K562 (cell line): ENCODE data around the gene SKP2. TPM values are rescaled to one million over a fixed set of nuclear protein-coding genes. Genes with fewer than 3 reads are reported as not detected.

Experiments used
- DNMT1 ChIP-seq: fragments of 450-650 bp; IDR thresholded peaks from 2 replicates; pipeline ENCODE4 v1.6.1; 2016; ENCODE audit warnings: antibody characterized with exemption, mild to moderate bottlenecking
- ESRRB ChIP-seq: fragments of 250-450 bp; sonication (Bioruptor Pico); IDR thresholded peaks from 2 replicates; pipeline ENCODE4 v1.5.0; 2020; ENCODE audit warnings: mild to moderate bottlenecking, moderate library complexity, borderline replicate concordance
- IRF1 ChIP-seq: sonication (generic); formaldehyde crosslinking; IDR thresholded peaks from 2 replicates; pipeline ENCODE4 v1.8.0; 2022; ENCODE audit warnings: missing genetic modification reagents, mild to moderate bottlenecking, borderline replicate concordance
- KDM2B ChIP-seq: fragments of 250-450 bp; sonication (Bioruptor Pico); IDR thresholded peaks from 2 replicates; pipeline ENCODE4 v1.8.0; 2021; ENCODE audit warnings: mild to moderate bottlenecking, moderate library complexity
- MED1 ChIP-seq: sonication (generic); formaldehyde crosslinking; IDR thresholded peaks from 2 replicates; pipeline ENCODE4 v1.8.1; 2023; ENCODE audit warnings: missing genetic modification reagents, borderline replicate concordance
- ZNF444 ChIP-seq: fragments of 250-450 bp; sonication (Bioruptor Pico); IDR thresholded peaks from 2 replicates; pipeline ENCODE4 v1.4.0; 2020; ENCODE audit warnings: mild to moderate bottlenecking, moderate library complexity
- ZZZ3 ChIP-seq: fragments of 450-650 bp; IDR thresholded peaks from 2 replicates; pipeline ENCODE4 v1.6.1; 2016; ENCODE audit warnings: antibody characterized with exemption, mild to moderate bottlenecking, moderate library complexity
- polyA plus RNA-seq, 8 experiments: library from polyadenylated mRNA; depleted of rRNA in 4 of 8; stranded (reverse) in 5 of 8; unstranded in 3 of 8; fragments of >200 nt; fragmentation: Nextera tagmentation in 2 of 8; fragmentation: Illumina TruSeq in 1 of 8; extraction: Ambion mirVana in 2 of 8; extraction: Trizol in 1 of 8; gene quantifications; 2 replicates each; pipeline versions ENCODE4 v1.2.1 to v1.2.3, GENCODE V29; 2011 to 2014; ENCODE audit warnings: inconsistent platforms in 1 of 8, missing spikeins in 1 of 8
- total RNA-seq, 7 experiments: library from RNA; depleted of rRNA in 6 of 7; stranded (reverse); fragments of >200 nt in 6 of 7; fragmentation: Illumina TruSeq in 2 of 7; extraction: Trizol in 2 of 7; gene quantifications; 2 replicates each; pipeline versions ENCODE4 v1.2.1 to v1.2.3, GENCODE V29; 2011 to 2021; ENCODE audit warnings: low replicate concordance in 1 of 7
- TF ChIP-seq, protein P1 (sequence below): fragments of 450-650 bp; IDR thresholded peaks from 2 replicates; pipeline ENCODE4 v1.6.1; 2016; ENCODE audit warnings: low read depth
- TF ChIP-seq, protein P2 (sequence below): fragments of 450-650 bp; formaldehyde crosslinking; conservative IDR thresholded peaks from 2 replicates; pipeline ENCODE4 v1.4.0; 2022; ENCODE audit warnings: mild to moderate bottlenecking, missing genetic modification characterization
- TF ChIP-seq, protein P3 (sequence below): IDR thresholded peaks from 3 replicates; pipeline ENCODE4 v1.6.1; 2011; ENCODE audit warnings: borderline replicate concordance, mild to moderate bottlenecking, moderate library complexity; ENCODE audit not compliant: insufficient read length; ENCODE audit errors: extremely low read depth
- TF ChIP-seq, protein P4 (sequence below): fragments of 250-450 bp; sonication (Bioruptor Pico); IDR thresholded peaks from 2 replicates; pipeline ENCODE4 v1.8.0; 2022; ENCODE audit warnings: moderate library complexity, mild to moderate bottlenecking, inconsistent platforms

SKP2 gene
- total and polyA plus RNA-seq, 9 of the 15 experiments (the other 6 are each of a cell fraction or from before 2014, with no cell fraction given) = 30.0 to 97.5 (median 80.8) TPM

- TF ChIP-seq, protein P1, sequence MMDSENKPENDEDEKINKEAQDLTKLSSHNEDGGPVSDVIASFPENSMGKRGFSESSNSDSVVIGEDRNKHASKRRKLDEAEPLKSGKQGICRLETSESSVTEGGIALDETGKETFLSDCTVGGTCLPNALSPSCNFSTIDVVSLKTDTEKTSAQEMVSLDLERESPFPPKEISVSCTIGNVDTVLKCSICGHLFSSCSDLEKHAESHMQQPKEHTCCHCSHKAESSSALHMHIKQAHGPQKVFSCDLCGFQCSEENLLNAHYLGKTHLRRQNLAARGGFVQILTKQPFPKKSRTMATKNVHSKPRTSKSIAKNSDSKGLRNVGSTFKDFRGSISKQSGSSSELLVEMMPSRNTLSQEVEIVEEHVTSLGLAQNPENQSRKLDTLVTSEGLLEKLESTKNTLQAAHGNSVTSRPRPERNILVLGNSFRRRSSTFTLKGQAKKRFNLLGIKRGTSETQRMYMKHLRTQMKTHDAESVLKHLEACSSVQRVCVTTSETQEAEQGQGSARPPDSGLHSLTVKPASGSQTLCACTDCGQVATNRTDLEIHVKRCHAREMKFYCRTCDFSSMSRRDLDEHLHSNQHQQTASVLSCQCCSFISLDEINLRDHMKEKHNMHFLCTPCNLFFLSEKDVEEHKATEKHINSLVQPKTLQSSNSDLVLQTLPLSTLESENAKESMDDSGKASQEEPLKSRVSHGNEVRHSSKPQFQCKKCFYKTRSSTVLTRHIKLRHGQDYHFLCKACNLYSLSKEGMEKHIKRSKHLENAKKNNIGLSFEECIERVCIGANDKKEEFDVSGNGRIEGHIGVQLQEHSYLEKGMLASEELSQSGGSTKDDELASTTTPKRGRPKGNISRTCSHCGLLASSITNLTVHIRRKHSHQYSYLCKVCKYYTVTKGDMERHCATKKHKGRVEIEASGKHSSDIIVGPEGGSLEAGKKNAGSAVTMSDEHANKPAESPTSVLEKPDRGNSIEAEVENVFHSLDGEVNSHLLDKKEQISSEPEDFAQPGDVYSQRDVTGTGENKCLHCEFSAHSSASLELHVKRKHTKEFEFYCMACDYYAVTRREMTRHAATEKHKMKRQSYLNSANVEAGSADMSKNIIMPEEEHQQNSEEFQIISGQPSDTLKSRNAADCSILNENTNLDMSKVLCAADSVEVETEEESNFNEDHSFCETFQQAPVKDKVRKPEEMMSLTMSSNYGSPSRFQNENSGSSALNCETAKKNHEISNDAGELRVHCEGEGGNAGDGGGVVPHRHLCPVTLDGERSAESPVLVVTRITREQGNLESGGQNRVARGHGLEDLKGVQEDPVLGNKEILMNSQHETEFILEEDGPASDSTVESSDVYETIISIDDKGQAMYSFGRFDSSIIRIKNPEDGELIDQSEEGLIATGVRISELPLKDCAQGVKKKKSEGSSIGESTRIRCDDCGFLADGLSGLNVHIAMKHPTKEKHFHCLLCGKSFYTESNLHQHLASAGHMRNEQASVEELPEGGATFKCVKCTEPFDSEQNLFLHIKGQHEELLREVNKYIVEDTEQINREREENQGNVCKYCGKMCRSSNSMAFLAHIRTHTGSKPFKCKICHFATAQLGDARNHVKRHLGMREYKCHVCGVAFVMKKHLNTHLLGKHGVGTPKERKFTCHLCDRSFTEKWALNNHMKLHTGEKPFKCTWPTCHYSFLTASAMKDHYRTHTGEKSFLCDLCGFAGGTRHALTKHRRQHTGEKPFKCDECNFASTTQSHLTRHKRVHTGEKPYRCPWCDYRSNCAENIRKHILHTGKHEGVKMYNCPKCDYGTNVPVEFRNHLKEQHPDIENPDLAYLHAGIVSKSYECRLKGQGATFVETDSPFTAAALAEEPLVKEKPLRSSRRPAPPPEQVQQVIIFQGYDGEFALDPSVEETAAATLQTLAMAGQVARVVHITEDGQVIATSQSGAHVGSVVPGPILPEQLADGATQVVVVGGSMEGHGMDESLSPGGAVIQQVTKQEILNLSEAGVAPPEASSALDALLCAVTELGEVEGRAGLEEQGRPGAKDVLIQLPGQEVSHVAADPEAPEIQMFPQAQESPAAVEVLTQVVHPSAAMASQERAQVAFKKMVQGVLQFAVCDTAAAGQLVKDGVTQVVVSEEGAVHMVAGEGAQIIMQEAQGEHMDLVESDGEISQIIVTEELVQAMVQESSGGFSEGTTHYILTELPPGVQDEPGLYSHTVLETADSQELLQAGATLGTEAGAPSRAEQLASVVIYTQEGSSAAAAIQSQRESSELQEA = no peak
- TF ChIP-seq ESRRB (CRISPR knock-in tag) (no peak), IRF1 (CRISPR knock-in tag) (no peak), MED1 (CRISPR knock-in tag) (no peak), DNMT1 (no peak), ZNF444 (CRISPR knock-in tag) (no peak), ZZZ3 (no peak), KDM2B (CRISPR knock-in tag) (no peak)
- TF ChIP-seq, protein P2, sequence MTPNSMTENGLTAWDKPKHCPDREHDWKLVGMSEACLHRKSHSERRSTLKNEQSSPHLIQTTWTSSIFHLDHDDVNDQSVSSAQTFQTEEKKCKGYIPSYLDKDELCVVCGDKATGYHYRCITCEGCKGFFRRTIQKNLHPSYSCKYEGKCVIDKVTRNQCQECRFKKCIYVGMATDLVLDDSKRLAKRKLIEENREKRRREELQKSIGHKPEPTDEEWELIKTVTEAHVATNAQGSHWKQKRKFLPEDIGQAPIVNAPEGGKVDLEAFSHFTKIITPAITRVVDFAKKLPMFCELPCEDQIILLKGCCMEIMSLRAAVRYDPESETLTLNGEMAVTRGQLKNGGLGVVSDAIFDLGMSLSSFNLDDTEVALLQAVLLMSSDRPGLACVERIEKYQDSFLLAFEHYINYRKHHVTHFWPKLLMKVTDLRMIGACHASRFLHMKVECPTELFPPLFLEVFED = no peak
- TF ChIP-seq, protein P3, sequence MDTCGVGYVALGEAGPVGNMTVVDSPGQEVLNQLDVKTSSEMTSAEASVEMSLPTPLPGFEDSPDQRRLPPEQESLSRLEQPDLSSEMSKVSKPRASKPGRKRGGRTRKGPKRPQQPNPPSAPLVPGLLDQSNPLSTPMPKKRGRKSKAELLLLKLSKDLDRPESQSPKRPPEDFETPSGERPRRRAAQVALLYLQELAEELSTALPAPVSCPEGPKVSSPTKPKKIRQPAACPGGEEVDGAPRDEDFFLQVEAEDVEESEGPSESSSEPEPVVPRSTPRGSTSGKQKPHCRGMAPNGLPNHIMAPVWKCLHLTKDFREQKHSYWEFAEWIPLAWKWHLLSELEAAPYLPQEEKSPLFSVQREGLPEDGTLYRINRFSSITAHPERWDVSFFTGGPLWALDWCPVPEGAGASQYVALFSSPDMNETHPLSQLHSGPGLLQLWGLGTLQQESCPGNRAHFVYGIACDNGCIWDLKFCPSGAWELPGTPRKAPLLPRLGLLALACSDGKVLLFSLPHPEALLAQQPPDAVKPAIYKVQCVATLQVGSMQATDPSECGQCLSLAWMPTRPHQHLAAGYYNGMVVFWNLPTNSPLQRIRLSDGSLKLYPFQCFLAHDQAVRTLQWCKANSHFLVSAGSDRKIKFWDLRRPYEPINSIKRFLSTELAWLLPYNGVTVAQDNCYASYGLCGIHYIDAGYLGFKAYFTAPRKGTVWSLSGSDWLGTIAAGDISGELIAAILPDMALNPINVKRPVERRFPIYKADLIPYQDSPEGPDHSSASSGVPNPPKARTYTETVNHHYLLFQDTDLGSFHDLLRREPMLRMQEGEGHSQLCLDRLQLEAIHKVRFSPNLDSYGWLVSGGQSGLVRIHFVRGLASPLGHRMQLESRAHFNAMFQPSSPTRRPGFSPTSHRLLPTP = no peak
- TF ChIP-seq, protein P4, sequence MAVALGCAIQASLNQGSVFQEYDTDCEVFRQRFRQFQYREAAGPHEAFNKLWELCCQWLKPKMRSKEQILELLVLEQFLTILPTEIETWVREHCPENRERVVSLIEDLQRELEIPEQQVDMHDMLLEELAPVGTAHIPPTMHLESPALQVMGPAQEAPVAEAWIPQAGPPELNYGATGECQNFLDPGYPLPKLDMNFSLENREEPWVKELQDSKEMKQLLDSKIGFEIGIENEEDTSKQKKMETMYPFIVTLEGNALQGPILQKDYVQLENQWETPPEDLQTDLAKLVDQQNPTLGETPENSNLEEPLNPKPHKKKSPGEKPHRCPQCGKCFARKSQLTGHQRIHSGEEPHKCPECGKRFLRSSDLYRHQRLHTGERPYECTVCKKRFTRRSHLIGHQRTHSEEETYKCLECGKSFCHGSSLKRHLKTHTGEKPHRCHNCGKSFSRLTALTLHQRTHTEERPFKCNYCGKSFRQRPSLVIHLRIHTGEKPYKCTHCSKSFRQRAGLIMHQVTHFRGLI (CRISPR knock-in tag) = no peak
These were observed at the start of gene SKP2, which contains the start of gene LMBRD2 (continued) for GRCh38 chr5:36151434-36152323.
